CD14-positive monocyte (primary cell): ENCODE measurements around the gene EIF4H. TPM values are rescaled to one million over a fixed set of nuclear protein-coding genes. Genes with fewer than 3 reads are reported as not detected.

ENCODE experiments used
- DNase-seq, 3 donors: peaks; one replicate each; pipeline ENCODE4 v3.0.0-alpha.2; 2011 to 2022
- H2AFZ ChIP-seq: 2 replicates; pipeline ENCODE4 v1.6.0; 2012; ENCODE audit warnings: mild to moderate bottlenecking, low read depth, low read length, inconsistent platforms; ENCODE audit not compliant: insufficient read depth, poor library complexity, severe bottlenecking
- H3K27ac ChIP-seq, 2 donors: 1 replicate in 1 of 2; 2 replicates in 1 of 2; pipeline ENCODE4 v1.5.1; 2012 to 2013; ENCODE audit warnings: low read length in 2 of 2, control low read depth in 1 of 2, inconsistent platforms in 1 of 2, low read depth in 1 of 2, mild to moderate bottlenecking in 1 of 2
- H3K27me3 ChIP-seq, 2 donors: one replicate each; pipeline versions ENCODE4 v1.6.0 to v1.6.1; 2011 to 2013; ENCODE audit warnings: low read length in 2 of 2; ENCODE audit not compliant: control insufficient read depth in 2 of 2, insufficient read depth in 2 of 2
- H3K36me3 ChIP-seq, 2 donors: replicated peaks in 1 of 2; 1 replicate in 1 of 2; 2 replicates in 1 of 2; pipeline versions ENCODE4 v1.5.1 to v1.6.1; 2012 to 2013; ENCODE audit warnings: low read length in 2 of 2, control low read depth in 1 of 2, inconsistent platforms in 1 of 2, mild to moderate bottlenecking in 1 of 2; ENCODE audit not compliant: insufficient read depth in 2 of 2, control insufficient read depth in 1 of 2
- H3K4me1 ChIP-seq, 2 donors: 1 replicate in 1 of 2; 2 replicates in 1 of 2; pipeline versions ENCODE4 v1.5.1 to v1.6.1; 2012 to 2013; ENCODE audit warnings: low read length in 2 of 2, control low read depth in 1 of 2, inconsistent platforms in 1 of 2, mild to moderate bottlenecking in 1 of 2, moderate library complexity in 1 of 2; ENCODE audit not compliant: insufficient read depth in 2 of 2, control insufficient read depth in 1 of 2
- H3K4me2 ChIP-seq: replicated peaks from 2 replicates; pipeline ENCODE3; 2012; ENCODE audit warnings: low read length, moderate library complexity, mild to moderate bottlenecking; ENCODE audit not compliant: poor library complexity, severe bottlenecking; ENCODE audit errors: extremely low read depth
- H3K4me3 ChIP-seq, 3 experiments: fragments of 200-600 bp in 1 of 3; sonication (generic) in 1 of 3; replicated peaks in 1 of 3; 1 replicate in 2 of 3; 2 replicates in 1 of 3; pipeline ENCODE4 v1.5.1; 2011 to 2013; ENCODE audit warnings: low read length in 3 of 3, mild to moderate bottlenecking in 3 of 3, control low read depth in 2 of 3, low read depth in 2 of 3, inconsistent platforms in 1 of 3, moderate library complexity in 1 of 3
- H3K79me2 ChIP-seq: 2 replicates; pipeline ENCODE4 v1.6.0; 2012; ENCODE audit warnings: mild to moderate bottlenecking, control low read depth, inconsistent platforms, low read length, moderate library complexity; ENCODE audit not compliant: insufficient read depth
- H3K9ac ChIP-seq: 2 replicates; pipeline ENCODE4 v1.6.0; 2017; ENCODE audit warnings: low read length, mild to moderate bottlenecking; ENCODE audit not compliant: insufficient read depth, poor library complexity, severe bottlenecking
- H3K9me3 ChIP-seq, 2 donors: replicated peaks in 1 of 2; 1 replicate in 1 of 2; 2 replicates in 1 of 2; pipeline versions ENCODE4 v1.5.1 to v1.6.1; 2012 to 2013; ENCODE audit warnings: low read length in 2 of 2, control low read depth in 1 of 2; ENCODE audit not compliant: control insufficient read depth in 1 of 2, insufficient read depth in 1 of 2
- H4K20me1 ChIP-seq: 2 replicates; pipeline ENCODE4 v1.6.0; 2012; ENCODE audit warnings: mild to moderate bottlenecking, low read length, control low read depth, moderate library complexity; ENCODE audit not compliant: insufficient read depth
- H3K27ac Mint-ChIP-seq, 7 donors: one replicate each; pipeline ENCODE4 v1.8.0; 2020; ENCODE audit warnings: mild to moderate bottlenecking in 7 of 7, mixed read lengths in 7 of 7, moderate library complexity in 6 of 7, inconsistent platforms in 2 of 7
- H3K27me3 Mint-ChIP-seq, 3 donors: one replicate each; pipeline ENCODE4 v1.8.0; 2021 to 2022; ENCODE audit warnings: low read depth in 3 of 3, mild to moderate bottlenecking in 3 of 3, mixed read lengths in 3 of 3, moderate library complexity in 3 of 3, inconsistent platforms in 1 of 3
- H3K36me3 Mint-ChIP-seq, 2 donors: one replicate each; pipeline ENCODE4 v1.8.0; 2020; ENCODE audit warnings: mixed read lengths in 2 of 2, inconsistent platforms in 1 of 2, mild to moderate bottlenecking in 1 of 2
- H3K4me1 Mint-ChIP-seq: one replicate; pipeline ENCODE4 v1.8.0; 2020; ENCODE audit warnings: mild to moderate bottlenecking, mixed read lengths
- H3K4me3 Mint-ChIP-seq, 2 donors: one replicate each; pipeline ENCODE4 v1.8.0; 2020; ENCODE audit warnings: mild to moderate bottlenecking in 2 of 2, mixed read lengths in 2 of 2, moderate library complexity in 1 of 2
- H3K9me3 Mint-ChIP-seq, 7 donors: one replicate each; pipeline ENCODE4 v1.8.0; 2020 to 2022; ENCODE audit warnings: mixed read lengths in 7 of 7, mild to moderate bottlenecking in 6 of 7, moderate library complexity in 6 of 7, inconsistent platforms in 2 of 7
- CTCF ChIP-seq: fragments of 200-600 bp; IDR thresholded peaks from one replicate; pipeline ENCODE4 v1.8.0; 2022; ENCODE audit warnings: antibody characterized with exemption, mild to moderate bottlenecking
- WGBS: methylation state at CpG from one replicate; pipeline ENCODE4 v1.1.5; 2013; ENCODE audit warnings: missing lambda C conversion rate; ENCODE audit not compliant: insufficient coverage; 5-methylcytosine and 5-hydroxymethylcytosine counted together
- intact Hi-C, 2 donors: fragments of 100-400 bp; cut with micrococcal nuclease; formaldehyde crosslinking; loops; one replicate each; pipeline versions ENCODE4 v1.15.0 to v1.15.1; 2023
- polyA plus RNA-seq, 3 donors: library from polyadenylated mRNA; depleted of rRNA in 1 of 3; unstranded in 2 of 3; stranded (reverse) in 1 of 3; fragments of 300-500 nt in 2 of 3; fragments of >200 nt in 1 of 3; fragmentation: Illumina TruSeq in 2 of 3; gene quantifications; 1 replicate in 2 of 3; 2 replicates in 1 of 3; pipeline ENCODE4 v1.2.3, GENCODE V29; 2012 to 2021

The EIF4H gene
- polyA plus RNA-seq, 3 donors, result 162 to 234 (median 206) TPM

- 84% methylated on average over 5 of the region's 11 CpGs for WGBS
- peaks cover 74% of the 10 kb centered on the region for H3K4me1 Mint-ChIP-seq
- H3K4me1 ChIP-seq, result peaks cover 73 to 91% of the 10 kb centered on the region in 2 donors
Observed at GRCh38 chr7:74219416-74219815, 45.3 kb downstream of the EIF4H start.

DNA sequence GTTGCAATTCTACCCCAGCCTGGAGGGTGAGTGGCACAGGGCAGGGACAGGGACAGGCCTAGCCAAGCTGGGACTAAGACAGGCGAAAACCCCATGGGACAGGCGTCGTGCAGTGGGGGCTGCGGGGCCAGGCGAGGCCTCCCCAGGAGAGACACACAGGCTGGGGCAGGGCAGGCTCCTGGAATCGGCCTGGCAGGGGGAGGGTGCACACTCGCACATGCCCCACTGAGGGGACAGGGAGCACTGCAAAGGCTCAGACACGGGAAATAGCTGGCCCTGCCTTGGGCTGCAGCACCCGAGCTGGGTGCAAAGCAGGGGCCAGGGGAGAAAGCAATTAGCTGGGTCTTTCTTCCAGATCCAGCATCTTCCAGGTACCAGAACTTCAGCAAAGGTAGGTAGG is 46.1 kb downstream of the EIF4H start:
- Histone ChIP-seq H3K27me3 (no peaks in the 10 kb centered on the region), H4K20me1 (peaks cover 59% of the 10 kb centered on the region), H3K36me3 (peaks cover 65 to 82% of the 10 kb centered on the region in 2 donors), H3K79me2 (peaks cover 83% of the 10 kb centered on the region), H3K4me2 (no peak overlapping the region), H3K9ac (no peak overlapping the region), H2AFZ (no peak overlapping the region), H3K27ac (peak overlapping the region; percentile 27 to 69), H3K9me3 (no peaks in the 10 kb centered on the region), H3K4me1 (peaks cover 75 to 93% of the 10 kb centered on the region in 2 donors), H3K4me3 (no peak overlapping the region)
- no peak for DNase-seq
- peak overlapping the region in 1 of 2 donors; percentile 12 for H3K4me3 Mint-ChIP-seq
- no peaks in the 10 kb centered on the region for H3K9me3 Mint-ChIP-seq
- TF ChIP-seq CTCF, result no peak
- no peaks in the 10 kb centered on the region for H3K27me3 Mint-ChIP-seq
- H3K27ac Mint-ChIP-seq, result peak overlapping the region; percentile 46 to 79 (median 65)
- H3K4me1 Mint-ChIP-seq, result peaks cover 77% of the 10 kb centered on the region
- WGBS, result 47% methylated on average over 8 of the region's 9 CpGs
- intact Hi-C loops, result no loop called here
- peaks cover 53 to 90% of the 10 kb centered on the region in 2 donors for H3K36me3 Mint-ChIP-seq

More at GRCh38 chr7:74219416-74219815, 45.3 kb downstream of the EIF4H start:
- Histone ChIP-seq H3K9me3 (no peaks in the 10 kb centered on the region), H3K9ac (no peak overlapping the region), H4K20me1 (peaks cover 65% of the 10 kb centered on the region), H2AFZ (no peak overlapping the region), H3K27ac (peak overlapping the region in 1 of 2 donors; percentile 69), H3K79me2 (peaks cover 86% of the 10 kb centered on the region), H3K4me3 (no peak overlapping the region), H3K36me3 (peaks cover 62 to 79% of the 10 kb centered on the region in 2 donors), H3K4me2 (no peak overlapping the region), H3K27me3 (no peaks in the 10 kb centered on the region)
- peaks cover 50 to 88% of the 10 kb centered on the region in 2 donors for H3K36me3 Mint-ChIP-seq
- no peaks in the 10 kb centered on the region for H3K27me3 Mint-ChIP-seq
- TF ChIP-seq CTCF, result no peak
- no peak for DNase-seq
- intact Hi-C loops, result no loop called here
- peak overlapping the region in 4 of 7 donors; percentile 46 to 79 (median 61) for H3K27ac Mint-ChIP-seq
- no peak overlapping the region for H3K4me3 Mint-ChIP-seq
- no peaks in the 10 kb centered on the region for H3K9me3 Mint-ChIP-seq
